B cell (primary cell): Measurements from ENCODE around the gene DMKN. TPM values are rescaled to one million over a fixed set of nuclear protein-coding genes. Genes with fewer than 3 reads are reported as not detected.

Source experiments
- ATAC-seq: fragments of 200-7000 bp; cut with Tn5 transposase; one replicate; pipeline ENCODE4 v1.10.0; 2021; ENCODE audit warnings: low read depth, mild to moderate bottlenecking, moderate number of reproducible peaks, moderate library complexity
- CTCF ChIA-PET: fragments of 350-600 bp; sonication (Branson Sonifier 250); formaldehyde crosslinking; loops from one replicate; lab custom pipeline; 2021; ENCODE audit warnings: antibody characterized with exemption, inconsistent platforms; lab: Charles Lee
- POLR2A ChIA-PET: fragments of 350-600 bp; sonication (Branson Sonifier 250); formaldehyde crosslinking; loops from one replicate; lab custom pipeline; 2021; ENCODE audit warnings: antibody characterized with exemption; lab: Charles Lee
- DNase-seq: peaks from one replicate; pipeline ENCODE4 v3.0.0; 2013
- H2AFZ ChIP-seq: 2 replicates; pipeline ENCODE4 v1.6.1; 2012; ENCODE audit warnings: mild to moderate bottlenecking, low read depth, low read length; ENCODE audit not compliant: insufficient read depth, poor library complexity, severe bottlenecking
- H3K27ac ChIP-seq, 2 donors: 1 replicate in 1 of 2; 2 replicates in 1 of 2; pipeline ENCODE4 v1.5.1; 2012 to 2013; ENCODE audit warnings: low read length in 2 of 2, mild to moderate bottlenecking in 2 of 2, moderate library complexity in 1 of 2
- H3K27me3 ChIP-seq, 4 experiments: fragments of 200-600 bp in 1 of 4; sonication (generic) in 1 of 4; replicated peaks in 1 of 4; 1 replicate in 2 of 4; 2 replicates in 2 of 4; pipeline versions ENCODE4 v1.6.1 to v1.7.0; 2013 to 2016; ENCODE audit warnings: low read length in 3 of 4, mild to moderate bottlenecking in 2 of 4, mixed read lengths in 1 of 4, moderate library complexity in 1 of 4; ENCODE audit not compliant: insufficient read depth in 4 of 4, control insufficient read depth in 3 of 4; ENCODE audit errors: control extremely low read depth in 1 of 4
- H3K36me3 ChIP-seq, 2 experiments: replicated peaks in 1 of 2; 1 replicate in 1 of 2; 2 replicates in 1 of 2; pipeline versions ENCODE4 v1.6.1 to v1.7.1; 2013; ENCODE audit warnings: low read length in 1 of 2; ENCODE audit not compliant: insufficient read depth in 2 of 2, control insufficient read depth in 1 of 2; ENCODE audit errors: control extremely low read depth in 1 of 2, extremely low read depth in 1 of 2
- H3K4me1 ChIP-seq, 2 donors: fragments of 200-600 bp in 1 of 2; sonication (generic) in 1 of 2; 1 replicate in 1 of 2; 2 replicates in 1 of 2; pipeline versions ENCODE4 v1.5.1 to v1.6.1; 2013 to 2017; ENCODE audit warnings: low read length in 2 of 2; ENCODE audit not compliant: control insufficient read depth in 2 of 2, insufficient read depth in 2 of 2
- H3K4me2 ChIP-seq: replicated peaks from 2 replicates; pipeline ENCODE3; 2012; ENCODE audit warnings: mild to moderate bottlenecking, low read depth, low read length; ENCODE audit not compliant: poor library complexity, severe bottlenecking
- H3K4me3 ChIP-seq, 5 experiments: fragments of 200-600 bp in 1 of 5; sonication (generic) in 1 of 5; 1 replicate in 3 of 5; 2 replicates in 2 of 5; pipeline versions ENCODE4 v1.5.1 to v1.7.0; 2011 to 2016; ENCODE audit warnings: low read length in 4 of 5, mild to moderate bottlenecking in 4 of 5, low read depth in 2 of 5, control low read depth in 1 of 5, moderate library complexity in 1 of 5; ENCODE audit not compliant: insufficient read depth in 1 of 5; ENCODE audit errors: control extremely low read depth in 1 of 5, extremely low read depth in 1 of 5
- H3K79me2 ChIP-seq: fragments of 200-600 bp; sonication (generic); one replicate; pipeline ENCODE4 v1.6.0; 2016; ENCODE audit warnings: low read length; ENCODE audit not compliant: control insufficient read depth, insufficient read depth
- H3K9ac ChIP-seq: fragments of 200-600 bp; sonication (generic); 2 replicates; pipeline ENCODE4 v1.6.1; 2017; ENCODE audit warnings: mild to moderate bottlenecking, low read length, moderate library complexity
- H3K9me3 ChIP-seq, 3 donors: one replicate each; pipeline versions ENCODE4 v1.6.1 to v1.7.1; 2013; ENCODE audit warnings: low read length in 2 of 3; ENCODE audit not compliant: control insufficient read depth in 2 of 3, insufficient read depth in 1 of 3; ENCODE audit errors: control extremely low read depth in 1 of 3
- H4K20me1 ChIP-seq: 2 replicates; pipeline ENCODE4 v1.6.0; 2012; ENCODE audit warnings: mild to moderate bottlenecking, low read length; ENCODE audit not compliant: insufficient read depth, control insufficient read depth, poor library complexity, severe bottlenecking
- H3K27ac Mint-ChIP-seq: one replicate; pipeline ENCODE4 v1.8.0; 2021; ENCODE audit warnings: mixed read lengths
- H3K27me3 Mint-ChIP-seq: one replicate; pipeline ENCODE4 v1.8.0; 2021; ENCODE audit warnings: mixed read lengths
- H3K4me1 Mint-ChIP-seq: one replicate; pipeline ENCODE4 v1.8.0; 2021; ENCODE audit warnings: mixed read lengths
- H3K4me3 Mint-ChIP-seq: one replicate; pipeline ENCODE4 v1.8.0; 2021; ENCODE audit warnings: mixed read lengths
- H3K9me3 Mint-ChIP-seq: one replicate; pipeline ENCODE4 v1.8.0; 2022; ENCODE audit warnings: mixed read lengths; ENCODE audit not compliant: insufficient read depth
- EZH2 ChIP-seq: IDR thresholded peaks from 2 replicates; pipeline ENCODE4 v1.6.1; 2012; ENCODE audit warnings: borderline replicate concordance, low read depth, mild to moderate bottlenecking, moderate library complexity, low read length; ENCODE audit not compliant: insufficient read depth, poor library complexity, severe bottlenecking
- WGBS: methylation state at CpG from one replicate; pipeline ENCODE4 v1.1.5; 2013; ENCODE audit warnings: missing lambda C conversion rate; ENCODE audit not compliant: insufficient coverage; 5-methylcytosine and 5-hydroxymethylcytosine counted together
- intact Hi-C: fragments of 100-400 bp; cut with micrococcal nuclease; formaldehyde crosslinking; loops from one replicate; pipeline ENCODE4 v1.10.0; 2022
- polyA plus RNA-seq: library from polyadenylated mRNA; depleted of rRNA; stranded (reverse); fragments of >200 nt; gene quantifications from 2 replicates; pipeline ENCODE4 v1.2.3, GENCODE V29; 2012
- total RNA-seq, 2 donors: library from RNA; stranded (reverse); fragments of 120-200 nt in 1 of 2; gene quantifications; 1 replicate in 1 of 2; 2 replicates in 1 of 2; pipeline versions ENCODE4 v1.2.3 to v1.2.4, GENCODE V29; 2013 to 2022
- TF ChIP-seq, protein P1 (sequence below): fragments of 200-600 bp; IDR thresholded peaks from one replicate; pipeline ENCODE4 v1.8.0; 2022; ENCODE audit warnings: antibody characterized with exemption, mild to moderate bottlenecking

DMKN gene
- total and polyA plus RNA-seq, 2 donors (not counting 1 experiment from before 2014, with no cell fraction given) = 0.58 to 4.5 TPM

GRCh38 chr19:35502751-35503150, 10.7 kb downstream of the DMKN start:
- CTCF ChIA-PET = interaction anchor here (0.9 kb wide), 2 partner anchors 12 to 75 kb away, joined by 3 read pairs; no protein-coding TSS in a partner anchor
- no peak for ATAC-seq

GRCh38 chr19:35501684-35502083, 11.8 kb downstream of the DMKN start:
- Histone ChIP-seq H3K9me3 (no peaks in the 10 kb centered on the region), H3K4me3 (no peak overlapping the region), H3K27me3 (peaks cover 0 to 21% (median 2%) of the 10 kb centered on the region in 4 experiments), H2AFZ (no peak overlapping the region), H3K4me2 (no peak overlapping the region), H4K20me1 (no peaks in the 10 kb centered on the region), H3K9ac (no peak overlapping the region), H3K36me3 (no peaks in the 10 kb centered on the region), H3K27ac (no peak overlapping the region), H3K4me1 (no peaks in the 10 kb centered on the region), H3K79me2 (no peaks in the 10 kb centered on the region)
- WGBS = 78% methylated on average over 8 of the region's 15 CpGs
- no peak overlapping the region for H3K27ac Mint-ChIP-seq
- POLR2A ChIA-PET = interaction anchor here (0.5 kb wide), 1 partner anchor 21 kb away, joined by 5 read pairs; no protein-coding TSS in a partner anchor
- CTCF ChIA-PET = no interaction called here
- no peaks in the 10 kb centered on the region for H3K4me1 Mint-ChIP-seq
- intact Hi-C loops = no loop called here
- no peaks in the 10 kb centered on the region for H3K9me3 Mint-ChIP-seq
- ATAC-seq (no peak), DNase-seq (no peak)
- H3K4me3 Mint-ChIP-seq = no peak overlapping the region
- TF ChIP-seq, protein P1, sequence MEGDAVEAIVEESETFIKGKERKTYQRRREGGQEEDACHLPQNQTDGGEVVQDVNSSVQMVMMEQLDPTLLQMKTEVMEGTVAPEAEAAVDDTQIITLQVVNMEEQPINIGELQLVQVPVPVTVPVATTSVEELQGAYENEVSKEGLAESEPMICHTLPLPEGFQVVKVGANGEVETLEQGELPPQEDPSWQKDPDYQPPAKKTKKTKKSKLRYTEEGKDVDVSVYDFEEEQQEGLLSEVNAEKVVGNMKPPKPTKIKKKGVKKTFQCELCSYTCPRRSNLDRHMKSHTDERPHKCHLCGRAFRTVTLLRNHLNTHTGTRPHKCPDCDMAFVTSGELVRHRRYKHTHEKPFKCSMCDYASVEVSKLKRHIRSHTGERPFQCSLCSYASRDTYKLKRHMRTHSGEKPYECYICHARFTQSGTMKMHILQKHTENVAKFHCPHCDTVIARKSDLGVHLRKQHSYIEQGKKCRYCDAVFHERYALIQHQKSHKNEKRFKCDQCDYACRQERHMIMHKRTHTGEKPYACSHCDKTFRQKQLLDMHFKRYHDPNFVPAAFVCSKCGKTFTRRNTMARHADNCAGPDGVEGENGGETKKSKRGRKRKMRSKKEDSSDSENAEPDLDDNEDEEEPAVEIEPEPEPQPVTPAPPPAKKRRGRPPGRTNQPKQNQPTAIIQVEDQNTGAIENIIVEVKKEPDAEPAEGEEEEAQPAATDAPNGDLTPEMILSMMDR = no peak
- TF ChIP-seq EZH2 = no peak
- peaks cover 36% of the 10 kb centered on the region for H3K27me3 Mint-ChIP-seq

More at GRCh38 chr19:35502751-35503150, 10.7 kb downstream of the DMKN start:
- Histone ChIP-seq H3K4me3 (no peak overlapping the region), H2AFZ (no peak overlapping the region), H4K20me1 (no peaks in the 10 kb centered on the region), H3K4me2 (no peak overlapping the region), H3K9me3 (no peaks in the 10 kb centered on the region), H3K9ac (no peak overlapping the region), H3K79me2 (no peaks in the 10 kb centered on the region), H3K27ac (no peak overlapping the region), H3K27me3 (peaks cover 0 to 29% (median 2%) of the 10 kb centered on the region in 4 experiments), H3K36me3 (no peaks in the 10 kb centered on the region), H3K4me1 (no peaks in the 10 kb centered on the region)
- no peaks in the 10 kb centered on the region for H3K9me3 Mint-ChIP-seq
- H3K27me3 Mint-ChIP-seq = peaks cover 45% of the 10 kb centered on the region
- intact Hi-C loops = no loop called here
- WGBS = no CpG with 5 or more reads among the region's 4 CpGs
- no peaks in the 10 kb centered on the region for H3K4me1 Mint-ChIP-seq
- H3K4me3 Mint-ChIP-seq = no peak overlapping the region
- H3K27ac Mint-ChIP-seq = no peak overlapping the region
- POLR2A ChIA-PET = no interaction called here
- TF ChIP-seq, protein P1 = no peak
- no peak for TF ChIP-seq EZH2
- DNase-seq = no peak
